Measurements from ENCODE around the gene MAPK10.

The MAPK10 gene

GRCh38 chr4:86362510-86362909 lies 2.7 kb upstream of the MAPK10 start:
- TF ChIP-seq, protein P1, sequence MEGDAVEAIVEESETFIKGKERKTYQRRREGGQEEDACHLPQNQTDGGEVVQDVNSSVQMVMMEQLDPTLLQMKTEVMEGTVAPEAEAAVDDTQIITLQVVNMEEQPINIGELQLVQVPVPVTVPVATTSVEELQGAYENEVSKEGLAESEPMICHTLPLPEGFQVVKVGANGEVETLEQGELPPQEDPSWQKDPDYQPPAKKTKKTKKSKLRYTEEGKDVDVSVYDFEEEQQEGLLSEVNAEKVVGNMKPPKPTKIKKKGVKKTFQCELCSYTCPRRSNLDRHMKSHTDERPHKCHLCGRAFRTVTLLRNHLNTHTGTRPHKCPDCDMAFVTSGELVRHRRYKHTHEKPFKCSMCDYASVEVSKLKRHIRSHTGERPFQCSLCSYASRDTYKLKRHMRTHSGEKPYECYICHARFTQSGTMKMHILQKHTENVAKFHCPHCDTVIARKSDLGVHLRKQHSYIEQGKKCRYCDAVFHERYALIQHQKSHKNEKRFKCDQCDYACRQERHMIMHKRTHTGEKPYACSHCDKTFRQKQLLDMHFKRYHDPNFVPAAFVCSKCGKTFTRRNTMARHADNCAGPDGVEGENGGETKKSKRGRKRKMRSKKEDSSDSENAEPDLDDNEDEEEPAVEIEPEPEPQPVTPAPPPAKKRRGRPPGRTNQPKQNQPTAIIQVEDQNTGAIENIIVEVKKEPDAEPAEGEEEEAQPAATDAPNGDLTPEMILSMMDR (IDR thresholded peaks at IDR 0.05): no peak

GRCh38 chr4:86358257-86358656 lies 1.6 kb downstream of the MAPK10 start:
- TF ChIP-seq, protein P1 (IDR thresholded peaks at IDR 0.05): no peak

DNA sequence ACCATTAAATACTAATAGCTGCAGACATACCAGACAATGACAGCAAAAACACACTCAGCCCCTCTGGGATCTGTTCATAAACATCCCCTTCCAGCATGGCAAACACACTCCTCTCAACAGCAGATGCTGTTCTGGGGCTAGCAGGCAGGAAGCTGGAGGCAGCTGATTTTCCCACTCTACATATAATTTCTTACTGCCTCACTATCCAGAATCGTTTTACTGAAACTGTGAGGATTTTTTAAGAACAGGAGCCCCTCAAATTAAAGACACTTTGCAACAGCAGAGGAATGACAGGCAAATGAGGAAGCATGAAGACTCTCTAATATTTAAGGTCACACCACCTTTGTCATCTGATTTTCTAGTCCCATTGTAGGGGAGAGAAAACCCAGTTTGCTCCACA lies 2.2 kb downstream of the MAPK10 start:
- TF ChIP-seq, protein P1 (IDR thresholded peaks at IDR 0.05): no peak

DNA sequence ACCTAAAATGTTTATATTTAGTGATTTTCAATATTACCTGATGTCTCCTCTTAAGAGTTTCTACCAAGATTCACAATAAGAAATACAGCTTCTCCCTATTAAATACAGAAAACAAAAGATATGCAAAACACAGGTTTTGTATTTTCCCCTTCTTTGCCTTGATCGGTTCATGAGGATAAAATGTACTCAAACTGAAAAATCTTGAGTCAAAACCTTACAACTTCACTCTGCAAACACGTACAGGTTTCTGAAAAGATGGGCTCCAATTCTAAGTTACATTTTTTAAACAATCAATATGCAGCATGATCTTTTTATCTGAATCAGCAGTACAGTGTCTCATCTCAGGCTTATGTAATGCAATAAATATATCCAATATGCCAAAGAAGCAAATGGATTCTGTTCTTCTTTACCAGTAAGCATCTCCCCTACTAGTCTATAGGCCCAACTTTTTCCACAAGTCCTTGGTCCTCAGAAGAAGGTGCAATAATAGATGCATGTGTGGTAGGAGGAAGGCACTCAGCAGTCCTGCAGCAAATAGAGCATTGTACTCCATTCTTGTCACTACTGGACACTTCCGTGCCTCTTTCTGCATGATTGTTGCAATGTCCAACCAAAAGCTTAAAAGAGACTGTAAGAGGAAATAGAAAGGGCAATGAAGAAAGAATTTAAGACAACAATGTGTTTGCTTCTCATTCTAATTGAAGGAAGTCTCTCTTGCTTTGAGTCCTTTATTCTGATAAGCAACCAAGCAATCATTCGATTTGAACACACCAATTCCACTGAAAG lies 3.2 kb downstream of the MAPK10 start:
- TF ChIP-seq, protein P1 (IDR thresholded peaks at IDR 0.05): no peak

- TF ChIP-seq, protein P1 (IDR thresholded peaks at IDR 0.05): no peak
Observed at GRCh38 chr4:86354390-86354789, 5.5 kb downstream of the MAPK10 start.

DNA sequence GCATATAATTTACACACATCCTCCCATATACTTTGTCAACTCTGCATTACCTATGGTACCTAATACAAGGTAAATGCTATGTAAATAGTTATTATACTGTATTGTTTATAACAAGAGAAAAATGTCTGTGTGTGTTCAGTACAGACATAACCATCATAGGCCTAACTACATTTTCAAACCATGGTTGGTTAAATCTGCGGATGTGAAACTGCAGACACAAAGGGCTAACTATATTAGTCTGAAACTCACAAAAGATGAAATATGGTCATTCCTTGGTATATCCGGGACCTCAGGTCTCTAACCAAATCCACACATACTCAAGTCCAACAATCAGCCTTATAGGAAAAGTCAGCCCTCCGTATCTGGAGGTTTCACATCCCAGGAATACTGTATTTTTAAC lies 13.5 kb downstream of the MAPK10 start:
- TF ChIP-seq, protein P1 (IDR thresholded peaks at IDR 0.05): no peak

DNA sequence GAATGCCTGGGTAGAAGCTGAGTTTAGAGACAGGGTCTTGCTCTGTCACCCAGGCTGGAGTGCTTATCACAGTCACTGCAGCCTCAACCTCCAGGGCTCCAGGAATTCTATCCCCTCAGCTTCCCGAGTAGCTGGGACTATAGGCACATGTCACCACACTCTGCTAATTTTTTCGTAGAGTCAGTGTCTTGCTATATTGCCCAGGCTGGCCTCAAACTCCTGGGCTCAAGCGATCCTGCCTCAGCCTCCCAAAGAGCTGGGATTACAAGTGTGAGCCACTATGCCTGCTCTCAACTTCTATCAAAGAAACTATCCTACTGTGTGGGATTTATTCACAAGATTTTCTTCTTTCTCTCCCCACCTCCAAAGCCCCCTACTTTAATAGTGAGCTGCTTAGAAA lies 15.7 kb downstream of the MAPK10 start:
- TF ChIP-seq, protein P1 (IDR thresholded peaks at IDR 0.05): no peak

DNA sequence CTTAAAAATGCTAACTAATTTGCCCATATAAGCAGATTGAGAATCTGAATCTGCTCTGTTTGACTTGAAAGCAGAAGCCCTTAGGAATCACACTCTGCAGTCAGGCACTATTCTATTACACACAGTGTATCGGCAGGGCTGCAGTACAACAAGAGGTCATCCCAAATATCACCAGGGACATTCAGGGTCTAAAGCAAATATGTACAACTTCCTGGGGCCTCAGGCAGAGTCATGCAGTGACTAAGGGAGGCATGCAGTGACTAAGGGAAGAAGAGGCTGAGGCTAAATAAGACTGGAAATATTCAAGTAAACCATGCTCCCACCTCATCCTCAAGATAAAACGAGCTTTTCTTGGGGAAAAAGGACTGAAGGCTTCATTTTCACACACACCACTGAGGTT lies 20.9 kb downstream of the MAPK10 start:
- TF ChIP-seq, protein P1 (IDR thresholded peaks at IDR 0.05): no peak

All from LNCAP (cell line).